GM18951 (cell line): ENCODE data around the gene C2orf74.
"Not testable (repeated sequence)": the region's sequence is repeated elsewhere in the genome, so short reads cannot be mapped to it uniquely, and the experiment has no call there.

Experiments
- POLR2A ChIP-seq: IDR thresholded peaks from 4 replicates; pipeline ENCODE4 v1.6.1; 2011; ENCODE audit warnings: mild to moderate bottlenecking; ENCODE audit not compliant: insufficient read length, insufficient read depth; ENCODE audit errors: extremely low read depth
- in situ Hi-C: fragments of 300-500 bp; cut with MboI; formaldehyde crosslinking; loops from one replicate; pipeline ENCODE4 v1.12.0; 2022; ENCODE audit warnings: low sequenced_read_pairs, mixed read lengths, inconsistent platforms; ENCODE audit not compliant: unreplicated experiment

Gene C2orf74

GRCh38 chr2:61151436-61151835 lies 10.6 kb upstream of the C2orf74 start:
- in situ Hi-C loops = no loop called here
- no peak for TF ChIP-seq POLR2A

GRCh38 chr2:61157371-61158003 lies 4.5 kb upstream of the C2orf74 start:
- in situ Hi-C loops = no loop called here
- TF ChIP-seq POLR2A = no peak

DNA sequence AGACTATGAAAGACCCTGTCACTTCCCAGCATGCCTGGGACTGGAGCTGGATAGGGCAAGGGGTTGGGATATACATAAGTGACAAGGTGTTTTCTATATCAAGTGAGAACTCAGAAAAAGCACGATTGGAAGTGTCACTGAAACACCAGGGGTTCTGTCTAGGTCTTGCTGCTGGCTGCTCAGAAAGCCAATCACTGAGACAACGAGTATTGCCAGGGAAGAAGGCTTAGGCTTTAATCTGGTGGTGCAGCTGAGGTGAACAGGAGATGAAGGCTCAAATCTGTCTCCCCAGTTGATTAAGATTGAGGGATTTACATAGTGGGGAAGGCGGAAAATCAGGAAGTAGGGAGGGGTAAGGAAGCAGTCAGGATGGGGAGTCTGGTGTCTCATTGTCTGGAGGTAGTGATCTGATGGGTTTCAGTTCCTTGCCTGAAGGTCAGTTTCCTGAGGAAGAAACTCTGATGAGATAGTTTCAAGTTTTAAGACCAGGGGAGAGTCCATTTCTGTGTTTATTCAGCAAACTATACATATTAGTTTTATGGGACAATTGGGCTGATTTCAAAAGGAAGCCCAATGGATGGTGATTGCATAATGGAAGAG lies 3.5 kb upstream of the C2orf74 start:
- in situ Hi-C loops = no loop called here
- TF ChIP-seq POLR2A = no peak

- in situ Hi-C loops = no loop called here
- TF ChIP-seq POLR2A = no peak
Observed at GRCh38 chr2:61162721-61163120, 733 bp downstream of the C2orf74 start.

DNA sequence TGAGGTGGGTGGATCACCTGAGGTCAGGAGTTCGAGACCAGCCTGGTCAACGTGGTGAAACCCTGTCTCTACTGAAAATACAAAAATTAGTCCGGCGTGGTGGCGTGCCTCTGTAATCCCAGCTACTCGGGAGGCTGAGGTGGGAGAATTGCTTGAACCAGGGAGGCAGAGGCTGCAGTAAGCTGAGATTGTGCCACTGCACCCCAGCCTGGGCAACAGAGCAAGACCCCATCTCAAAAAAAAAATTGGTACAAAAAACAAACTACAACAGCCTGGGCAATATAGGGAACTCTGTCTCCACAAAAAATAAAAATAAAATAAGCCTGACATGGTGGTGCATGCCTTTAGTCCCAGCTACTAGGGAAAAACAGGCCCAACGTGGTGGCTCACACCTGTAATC lies 3.1 kb downstream of the C2orf74 start:
- in situ Hi-C loops = not testable (repeated sequence)

- in situ Hi-C loops = no loop called here
- TF ChIP-seq POLR2A = no peak
Observed at GRCh38 chr2:61165946-61166345, 4.0 kb downstream of the C2orf74 start.

DNA sequence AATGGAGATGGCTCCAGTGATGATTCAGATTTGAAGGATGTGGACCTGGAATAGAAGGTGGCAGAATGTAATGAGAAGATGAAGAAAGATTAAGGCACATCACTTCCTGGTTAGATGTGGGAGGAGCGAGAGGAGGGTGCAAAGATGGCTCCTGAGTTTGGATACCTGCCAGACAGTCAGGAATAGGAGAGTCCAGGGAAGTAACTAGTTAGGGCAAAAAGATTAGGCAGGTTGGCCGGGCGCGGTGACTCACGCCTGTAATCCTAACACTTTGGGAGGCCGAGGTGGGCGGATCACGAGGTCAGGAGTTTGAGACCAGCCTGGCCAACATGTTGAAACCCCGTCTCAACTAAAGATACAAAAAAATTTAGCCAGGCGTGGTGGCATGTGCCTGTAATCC lies 5.6 kb downstream of the C2orf74 start:
- no peak for TF ChIP-seq POLR2A

DNA sequence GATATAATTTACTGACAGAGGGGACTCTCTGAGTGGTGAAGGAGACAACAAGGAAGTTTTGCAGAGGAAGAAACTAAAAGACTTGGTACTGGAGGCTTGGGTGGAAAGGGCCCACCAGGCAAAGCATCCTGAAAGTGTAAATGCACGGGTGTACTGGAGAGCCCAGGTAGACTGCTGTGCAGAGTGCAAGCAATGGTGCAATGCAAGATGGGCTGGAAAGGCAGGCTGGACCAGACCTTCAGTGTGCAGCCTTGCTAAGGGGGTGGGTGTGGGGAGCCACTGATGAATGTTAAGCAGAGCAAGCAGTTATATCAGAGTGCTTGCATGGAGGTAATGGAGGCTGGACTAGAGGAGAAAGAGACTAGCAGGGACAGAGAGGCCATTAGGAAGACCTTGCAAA lies 10.7 kb downstream of the C2orf74 start:
- in situ Hi-C loops = no loop called here
- TF ChIP-seq POLR2A = no peak

More for the DNA sequence above, 5.6 kb downstream of the C2orf74 start:
- in situ Hi-C loops = no loop called here

DNA sequence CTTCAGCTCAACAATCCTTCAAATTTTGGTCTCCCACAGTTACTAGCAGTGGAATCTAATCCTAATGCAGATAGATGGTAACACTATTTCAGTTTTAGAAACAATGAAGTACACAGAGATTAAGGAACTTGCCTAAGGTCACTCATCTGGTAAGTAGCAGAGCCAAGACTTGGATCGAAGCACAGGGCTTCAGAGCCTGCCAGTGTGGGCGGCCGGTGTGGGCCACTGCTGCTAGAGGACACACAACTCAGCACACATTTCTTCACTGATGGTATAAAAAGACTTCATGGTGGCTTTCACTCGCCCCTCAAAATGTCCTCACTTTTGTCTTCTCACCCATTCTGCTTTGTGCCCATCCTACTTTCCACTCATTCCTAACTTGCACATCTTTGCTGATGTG lies 11.1 kb downstream of the C2orf74 start:
- in situ Hi-C loops = no loop called here
- TF ChIP-seq POLR2A = no peak

- no peak for TF ChIP-seq POLR2A
Observed at GRCh38 chr2:61175036-61175435, 13.0 kb downstream of the C2orf74 start.

DNA sequence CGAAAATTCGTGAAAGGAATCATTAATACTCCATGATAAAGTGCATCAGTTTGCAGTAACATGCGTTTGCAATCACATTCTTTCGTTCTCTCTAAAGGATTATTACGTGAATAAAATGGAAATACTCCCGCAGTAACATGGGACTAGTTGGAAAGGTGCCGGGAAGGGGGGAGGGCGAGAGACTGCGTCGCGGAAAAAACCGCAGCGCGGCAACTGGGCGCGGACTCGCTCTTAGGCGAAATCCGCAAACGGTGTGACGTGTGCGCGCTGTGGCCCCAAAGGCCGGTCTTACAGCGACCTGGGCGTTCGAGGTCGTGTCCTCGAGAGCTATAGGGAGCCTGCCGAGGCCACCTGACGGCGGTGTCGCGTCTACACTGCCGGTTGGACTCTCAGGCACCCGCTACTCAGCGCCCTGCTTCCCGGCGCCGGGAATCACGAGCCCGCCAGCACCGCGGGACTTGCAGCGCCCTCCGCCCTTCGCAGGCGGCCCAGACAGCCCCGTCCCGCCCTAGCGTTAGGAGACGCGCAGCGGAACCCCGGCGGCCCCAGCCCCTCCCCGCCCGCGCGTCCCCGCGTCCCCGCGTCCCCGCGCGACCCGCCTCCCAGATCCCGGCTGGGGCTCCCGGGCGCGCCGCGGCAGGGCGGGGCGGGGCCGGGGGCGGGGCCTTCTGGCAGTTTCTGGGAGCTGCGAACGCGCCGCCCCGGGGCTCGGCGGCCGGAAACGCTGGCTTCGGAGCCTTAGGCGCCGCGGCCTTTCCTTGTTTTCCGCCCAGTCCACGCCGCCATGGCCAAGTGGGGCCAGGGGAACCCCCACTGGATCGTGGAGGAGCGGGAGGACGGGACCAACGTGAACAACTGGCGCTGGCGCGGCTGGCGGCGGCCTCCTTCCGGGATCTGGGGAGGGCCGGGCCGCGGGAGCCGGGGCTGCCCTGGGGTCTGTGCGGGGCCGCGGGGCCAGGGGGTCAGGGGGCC lies 15.1 kb downstream of the C2orf74 start:
- TF ChIP-seq POLR2A = peak; percentile 92
- in situ Hi-C loops = no loop called here

More at GRCh38 chr2:61175036-61175435, 13.0 kb downstream of the C2orf74 start:
- in situ Hi-C loops = no loop called here

- TF ChIP-seq POLR2A = no peak
- in situ Hi-C loops = no loop called here
Observed at GRCh38 chr2:61177727-61178549, 15.9 kb downstream of the C2orf74 start.
